NCI-H2171 treated with DMSO at 0.1 percent for 48 hours (cell line): Measurements from ENCODE around the gene RUBCNL.
"Not testable (repeated sequence)": the region's sequence is repeated elsewhere in the genome, so short reads cannot be mapped to it uniquely, and the experiment has no call there.

ENCODE experiments used
- DNase-seq: peaks from one replicate; lab custom pipeline; 2025; lab: John Stamatoyannopoulos, UW

RUBCNL gene

GRCh38 chr13:46387064-46387851, at the start of gene RUBCNL:
RUBCNL (minus strand) TSS chr13:46387252; CDS start chr13:46372475, 14,777 bp downstream.
- DNase-seq: no peak

GRCh38 chr13:46429558-46429957, 42.5 kb upstream of the RUBCNL start:
- not testable (repeated sequence) for DNase-seq

- no peak for DNase-seq
These were observed 18.4 kb upstream of the RUBCNL start for GRCh38 chr13:46405457-46405856.

GRCh38 chr13:46404733-46405100, 17.7 kb upstream of the RUBCNL start:
- DNase-seq: no peak

GRCh38 chr13:46403851-46404732, 17.0 kb upstream of the RUBCNL start:
- no peak for DNase-seq

- no peak for DNase-seq
These were observed 15.1 kb upstream of the RUBCNL start for GRCh38 chr13:46402178-46402577.

GRCh38 chr13:46401432-46401831, 14.4 kb upstream of the RUBCNL start:
- DNase-seq: no peak

GRCh38 chr13:46396341-46396740, 9.3 kb upstream of the RUBCNL start:
- DNase-seq: no peak

GRCh38 chr13:46392967-46393366, 5.9 kb upstream of the RUBCNL start:
- DNase-seq: no peak

GRCh38 chr13:46389457-46390451, 2.7 kb upstream of the RUBCNL start:
- no peak for DNase-seq

GRCh38 chr13:46388846-46389245, 1.8 kb upstream of the RUBCNL start:
- no peak for DNase-seq

- no peak for DNase-seq
These were observed 1.3 kb upstream of the RUBCNL start for GRCh38 chr13:46388308-46388707.

- DNase-seq: no peak
These were observed 524 bp downstream of the RUBCNL start for GRCh38 chr13:46386392-46387063.

GRCh38 chr13:46385946-46386345, 1.1 kb downstream of the RUBCNL start:
- DNase-seq: no peak

GRCh38 chr13:46383383-46383782, 3.7 kb downstream of the RUBCNL start:
- no peak for DNase-seq

- DNase-seq: no peak
These were observed 4.8 kb downstream of the RUBCNL start for GRCh38 chr13:46382224-46382623.

GRCh38 chr13:46380242-46380641, 6.8 kb downstream of the RUBCNL start:
- no peak for DNase-seq

GRCh38 chr13:46379611-46380010, 7.4 kb downstream of the RUBCNL start:
- DNase-seq: no peak

- no peak for DNase-seq
These were observed 8.6 kb downstream of the RUBCNL start for GRCh38 chr13:46378411-46378810.

GRCh38 chr13:46377554-46377953, 9.5 kb downstream of the RUBCNL start:
- DNase-seq: no peak

- DNase-seq: no peak
These were observed 12.3 kb downstream of the RUBCNL start for GRCh38 chr13:46374710-46375109.
